PFSK-1 (cell line): ENCODE measurements around the gene WDR90.

ENCODE experiments used
- FOXP2 ChIP-seq: optimal IDR thresholded peaks from 2 replicates; pipeline ENCODE3; 2011; ENCODE audit warnings: borderline replicate concordance, control low read depth, inconsistent platforms; ENCODE audit not compliant: insufficient read depth; ENCODE audit errors: extremely low read length, extremely low read depth
- POLR2AphosphoS5 ChIP-seq: IDR thresholded peaks from 2 replicates; pipeline ENCODE4 v1.6.1; 2012; ENCODE audit warnings: low read depth, mild to moderate bottlenecking, control low read depth, low read length, moderate library complexity
- SIN3A ChIP-seq: IDR thresholded peaks from 2 replicates; pipeline ENCODE4 v1.6.1; 2012; ENCODE audit warnings: mild to moderate bottlenecking, low read length, moderate library complexity, borderline replicate concordance; ENCODE audit not compliant: insufficient read depth
- TAF1 ChIP-seq: IDR thresholded peaks from 2 replicates; pipeline ENCODE4 v1.6.1; 2012; ENCODE audit warnings: low read length, control low read depth, borderline replicate concordance; ENCODE audit not compliant: insufficient read depth
- TF ChIP-seq, protein P1 (sequence below), 2 experiments: IDR thresholded peaks; 2 replicates each; pipeline versions ENCODE4 v1.6.1 to v1.8.0; 2011 to 2012; ENCODE audit warnings: low read depth in 2 of 2, low read length in 2 of 2, control low read depth in 1 of 2, inconsistent platforms in 1 of 2, mild to moderate bottlenecking in 1 of 2, moderate library complexity in 1 of 2; ENCODE audit not compliant: insufficient read depth in 1 of 2

The WDR90 gene

DNA sequence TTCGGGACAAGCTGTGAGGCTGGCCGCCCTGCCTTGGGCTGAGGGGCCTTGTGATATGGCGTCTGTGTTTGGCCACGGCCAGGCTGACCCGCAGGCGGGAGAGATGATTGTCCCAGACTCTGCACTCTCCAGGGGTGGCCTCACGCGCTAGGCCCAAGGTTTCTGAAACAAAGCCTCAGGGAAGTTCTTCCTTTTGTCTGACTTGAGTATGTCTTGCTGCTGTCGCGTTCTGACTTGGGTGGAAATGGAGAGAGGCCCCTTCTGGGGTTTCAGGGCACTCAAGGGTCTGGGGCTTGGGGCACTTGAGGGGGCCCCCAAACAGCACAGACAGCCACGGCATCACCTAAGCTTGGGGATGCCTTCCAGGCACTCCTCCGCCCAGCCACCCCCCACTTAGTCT lies 61.9 kb downstream of the WDR90 start:
- TF ChIP-seq TAF1, result no peak
- no peak for TF ChIP-seq SIN3A
- TF ChIP-seq FOXP2, result no peak
- TF ChIP-seq, protein P1, sequence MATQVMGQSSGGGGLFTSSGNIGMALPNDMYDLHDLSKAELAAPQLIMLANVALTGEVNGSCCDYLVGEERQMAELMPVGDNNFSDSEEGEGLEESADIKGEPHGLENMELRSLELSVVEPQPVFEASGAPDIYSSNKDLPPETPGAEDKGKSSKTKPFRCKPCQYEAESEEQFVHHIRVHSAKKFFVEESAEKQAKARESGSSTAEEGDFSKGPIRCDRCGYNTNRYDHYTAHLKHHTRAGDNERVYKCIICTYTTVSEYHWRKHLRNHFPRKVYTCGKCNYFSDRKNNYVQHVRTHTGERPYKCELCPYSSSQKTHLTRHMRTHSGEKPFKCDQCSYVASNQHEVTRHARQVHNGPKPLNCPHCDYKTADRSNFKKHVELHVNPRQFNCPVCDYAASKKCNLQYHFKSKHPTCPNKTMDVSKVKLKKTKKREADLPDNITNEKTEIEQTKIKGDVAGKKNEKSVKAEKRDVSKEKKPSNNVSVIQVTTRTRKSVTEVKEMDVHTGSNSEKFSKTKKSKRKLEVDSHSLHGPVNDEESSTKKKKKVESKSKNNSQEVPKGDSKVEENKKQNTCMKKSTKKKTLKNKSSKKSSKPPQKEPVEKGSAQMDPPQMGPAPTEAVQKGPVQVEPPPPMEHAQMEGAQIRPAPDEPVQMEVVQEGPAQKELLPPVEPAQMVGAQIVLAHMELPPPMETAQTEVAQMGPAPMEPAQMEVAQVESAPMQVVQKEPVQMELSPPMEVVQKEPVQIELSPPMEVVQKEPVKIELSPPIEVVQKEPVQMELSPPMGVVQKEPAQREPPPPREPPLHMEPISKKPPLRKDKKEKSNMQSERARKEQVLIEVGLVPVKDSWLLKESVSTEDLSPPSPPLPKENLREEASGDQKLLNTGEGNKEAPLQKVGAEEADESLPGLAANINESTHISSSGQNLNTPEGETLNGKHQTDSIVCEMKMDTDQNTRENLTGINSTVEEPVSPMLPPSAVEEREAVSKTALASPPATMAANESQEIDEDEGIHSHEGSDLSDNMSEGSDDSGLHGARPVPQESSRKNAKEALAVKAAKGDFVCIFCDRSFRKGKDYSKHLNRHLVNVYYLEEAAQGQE (IDR thresholded peaks at IDR 0.05; ENCODE audit: insufficient read depth in 1 of 2, low read depth in 2 of 2, low read length in 2 of 2), result no peak
- TF ChIP-seq POLR2AphosphoS5, result no peak

DNA sequence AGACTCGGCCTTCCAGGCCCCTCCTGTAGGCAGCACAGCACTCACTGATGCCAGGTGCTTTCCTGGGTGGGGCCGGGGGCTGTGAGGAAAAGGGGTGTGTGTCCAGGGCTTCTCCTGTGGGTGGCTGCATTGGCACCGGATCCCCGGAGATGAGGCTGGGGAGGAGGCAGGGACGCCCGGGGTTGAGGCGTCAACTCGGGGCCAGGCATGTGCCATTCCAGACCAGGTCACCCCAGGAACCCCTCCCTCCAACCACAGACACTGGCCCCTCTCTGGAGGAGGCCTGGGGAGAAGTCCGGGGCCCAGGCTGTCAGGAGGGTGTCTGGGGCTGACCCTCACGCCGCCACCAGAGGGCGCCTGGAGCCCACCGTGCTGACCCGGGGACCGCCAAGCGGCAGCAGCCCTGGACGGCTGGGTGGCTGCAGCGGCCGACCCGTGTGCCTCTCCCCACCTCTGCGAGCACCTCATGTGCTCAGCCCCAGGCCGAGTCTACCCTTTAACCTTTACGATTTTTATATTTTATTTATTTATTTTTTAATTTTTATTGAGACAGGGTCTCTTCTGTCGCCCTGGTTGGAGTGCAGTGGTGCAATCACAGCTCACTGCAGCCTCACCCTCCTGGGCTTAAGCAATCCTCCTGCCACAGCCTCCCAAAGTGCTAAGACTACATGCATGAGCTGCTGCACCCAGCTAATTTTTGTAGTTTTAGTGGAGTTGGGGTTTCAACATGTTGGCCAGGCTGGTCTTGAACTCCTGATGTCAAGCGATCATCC lies 62.6 kb downstream of the WDR90 start:
- TF ChIP-seq POLR2AphosphoS5, result no peak
- TF ChIP-seq, protein P1 (IDR thresholded peaks at IDR 0.05; ENCODE audit: insufficient read depth in 1 of 2, low read depth in 2 of 2, low read length in 2 of 2), result no peak
- TF ChIP-seq SIN3A, result no peak
- no peak for TF ChIP-seq FOXP2
- TF ChIP-seq TAF1, result no peak

DNA sequence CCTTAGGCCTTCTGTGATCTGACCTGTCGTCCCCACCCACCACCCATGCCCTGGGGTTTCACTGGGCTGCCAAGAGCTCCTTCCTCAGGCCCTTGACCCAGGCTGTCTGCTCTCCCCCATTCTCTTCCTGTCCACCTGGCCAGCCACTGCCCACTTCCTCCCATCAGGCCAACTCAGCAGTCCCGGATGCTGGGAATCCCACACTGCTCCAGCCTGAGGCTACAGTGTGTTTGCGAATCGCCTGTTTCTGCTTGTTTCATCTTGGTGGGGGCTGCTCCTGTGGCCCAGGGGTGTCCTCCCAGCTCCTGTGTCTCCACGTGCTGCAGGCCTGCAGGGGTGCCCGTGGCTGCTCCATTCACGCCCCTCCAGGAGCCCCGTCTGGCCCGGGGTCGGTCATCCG lies 64.9 kb downstream of the WDR90 start:
- TF ChIP-seq FOXP2 (no peak), POLR2AphosphoS5 (peak; percentile 39; the same call in 1 of the 2 replicates)

DNA sequence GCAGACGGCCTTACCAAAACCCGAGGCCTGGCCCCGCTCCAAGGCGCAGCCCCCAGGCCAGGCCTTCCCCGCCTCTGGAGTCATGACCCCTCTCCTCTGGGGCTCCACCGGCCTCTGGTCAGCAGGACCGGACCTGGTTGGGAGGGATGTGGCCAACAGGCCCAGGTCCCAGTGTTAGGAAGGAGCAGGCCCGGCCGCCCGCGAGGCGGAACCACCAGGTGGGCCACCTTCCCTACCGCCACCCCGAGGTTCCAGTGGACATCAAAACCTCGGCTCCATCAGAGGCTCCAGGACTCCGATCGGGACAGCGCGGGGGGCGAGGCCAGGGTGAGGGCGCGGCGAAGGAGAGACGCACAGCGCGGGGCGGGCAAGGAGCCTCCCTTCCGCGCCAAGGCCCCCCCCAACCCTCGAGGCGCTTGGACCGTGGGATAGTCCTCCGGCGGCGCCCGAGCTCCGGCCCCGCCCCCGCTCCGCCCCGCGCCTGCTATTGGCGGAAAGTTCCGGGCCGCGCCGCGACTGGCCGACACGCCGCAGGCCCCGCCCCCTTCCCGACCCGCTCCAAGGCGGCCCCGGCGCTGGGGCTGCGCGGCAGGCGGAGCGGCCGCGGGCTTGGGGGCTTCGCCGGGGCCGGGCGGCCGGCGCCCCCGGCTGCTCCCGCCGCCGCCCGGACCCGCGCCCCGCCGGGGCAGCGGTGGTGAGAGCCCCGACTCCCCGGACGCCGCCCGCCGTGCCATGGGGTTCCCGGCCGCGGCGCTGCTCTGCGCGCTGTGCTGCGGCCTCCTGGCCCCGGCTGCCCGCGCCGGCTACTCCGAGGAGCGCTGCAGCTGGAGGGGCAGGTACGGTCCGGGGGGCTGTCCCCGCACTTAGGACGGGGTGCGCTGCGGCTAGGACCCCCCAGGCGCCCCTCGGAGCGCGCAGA lies 65.7 kb downstream of the WDR90 start, which contains the start of gene METRN:
TSS of gene METRN (plus strand) at position 561 of the 919 bp plus-strand sequence. CDS start at position 733, 172 bp downstream.
- TF ChIP-seq, protein P1 (IDR thresholded peaks at IDR 0.05; ENCODE audit: insufficient read depth in 1 of 2, low read depth in 2 of 2, low read length in 2 of 2), result no peak
- no peak for TF ChIP-seq FOXP2
- TF ChIP-seq POLR2AphosphoS5, result no peak
- TF ChIP-seq SIN3A, result no peak
- TF ChIP-seq TAF1, result no peak

DNA sequence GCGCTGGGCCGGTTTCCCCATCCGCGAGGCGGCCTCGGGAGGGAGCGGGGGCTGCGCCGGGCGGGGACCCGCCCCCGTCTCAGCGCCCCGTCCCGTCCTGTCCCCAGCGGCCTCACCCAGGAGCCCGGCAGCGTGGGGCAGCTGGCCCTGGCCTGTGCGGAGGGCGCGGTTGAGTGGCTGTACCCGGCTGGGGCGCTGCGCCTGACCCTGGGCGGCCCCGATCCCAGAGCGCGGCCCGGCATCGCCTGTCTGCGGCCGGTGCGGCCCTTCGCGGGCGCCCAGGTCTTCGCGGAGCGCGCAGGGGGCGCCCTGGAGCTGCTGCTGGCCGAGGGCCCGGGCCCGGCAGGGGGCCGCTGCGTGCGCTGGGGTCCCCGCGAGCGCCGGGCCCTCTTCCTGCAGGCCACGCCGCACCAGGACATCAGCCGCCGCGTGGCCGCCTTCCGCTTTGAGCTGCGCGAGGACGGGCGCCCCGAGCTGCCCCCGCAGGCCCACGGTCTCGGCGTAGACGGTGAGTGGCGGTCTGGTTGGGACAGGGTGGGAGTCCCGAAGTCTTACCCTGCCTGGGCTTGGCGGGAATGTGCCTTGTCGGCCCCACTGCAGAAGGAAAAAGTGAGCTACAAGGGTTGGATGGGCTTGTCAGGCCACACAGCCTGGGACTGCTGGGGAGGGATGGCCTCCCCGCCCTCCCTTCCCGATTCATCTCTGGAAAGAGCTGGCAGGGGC lies 66.5 kb downstream of the WDR90 start:
- TF ChIP-seq FOXP2 (no peak), POLR2AphosphoS5 (no peak), SIN3A (no peak), TAF1 (no peak)
- TF ChIP-seq, protein P1 (IDR thresholded peaks at IDR 0.05; ENCODE audit: insufficient read depth in 1 of 2, low read depth in 2 of 2, low read length in 2 of 2), result no peak
